B cell (primary cell): ENCODE data around the gene SLC7A9.

Source experiments
- EZH2 ChIP-seq: IDR thresholded peaks from 2 replicates; pipeline ENCODE4 v1.6.1; 2012; ENCODE audit warnings: borderline replicate concordance, low read depth, mild to moderate bottlenecking, moderate library complexity, low read length; ENCODE audit not compliant: insufficient read depth, poor library complexity, severe bottlenecking
- TF ChIP-seq, protein P1 (sequence below): fragments of 200-600 bp; IDR thresholded peaks from one replicate; pipeline ENCODE4 v1.8.0; 2022; ENCODE audit warnings: antibody characterized with exemption, mild to moderate bottlenecking

DNA sequence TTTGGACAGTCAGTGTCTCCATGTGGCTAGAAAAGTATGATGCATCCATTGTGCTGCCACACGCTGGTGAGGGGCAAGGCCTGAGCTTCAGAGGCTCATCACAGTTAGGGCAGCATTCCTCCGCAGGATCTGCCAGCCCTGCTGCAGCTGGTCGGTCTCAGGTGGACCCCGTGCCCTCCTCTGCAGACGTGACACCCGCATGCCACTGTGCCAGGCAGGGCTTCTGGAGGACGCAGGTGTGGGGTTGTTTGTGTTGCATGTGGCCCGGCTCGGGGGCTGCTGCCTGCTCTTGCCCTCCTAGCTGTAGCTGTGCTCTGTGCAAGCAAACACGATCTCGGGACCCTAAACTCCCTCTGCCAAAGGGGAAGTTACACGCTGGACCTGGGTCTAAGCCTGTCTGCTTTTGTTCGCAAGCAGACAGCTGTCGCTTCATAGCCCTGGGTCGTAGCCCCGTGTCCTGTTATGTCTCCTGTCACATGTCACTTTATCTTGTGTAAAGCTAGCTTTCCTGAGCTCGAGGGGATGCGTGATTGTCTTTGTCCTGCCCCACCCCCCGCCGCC lies 45.3 kb downstream of the SLC7A9 start:
- TF ChIP-seq, protein P1, sequence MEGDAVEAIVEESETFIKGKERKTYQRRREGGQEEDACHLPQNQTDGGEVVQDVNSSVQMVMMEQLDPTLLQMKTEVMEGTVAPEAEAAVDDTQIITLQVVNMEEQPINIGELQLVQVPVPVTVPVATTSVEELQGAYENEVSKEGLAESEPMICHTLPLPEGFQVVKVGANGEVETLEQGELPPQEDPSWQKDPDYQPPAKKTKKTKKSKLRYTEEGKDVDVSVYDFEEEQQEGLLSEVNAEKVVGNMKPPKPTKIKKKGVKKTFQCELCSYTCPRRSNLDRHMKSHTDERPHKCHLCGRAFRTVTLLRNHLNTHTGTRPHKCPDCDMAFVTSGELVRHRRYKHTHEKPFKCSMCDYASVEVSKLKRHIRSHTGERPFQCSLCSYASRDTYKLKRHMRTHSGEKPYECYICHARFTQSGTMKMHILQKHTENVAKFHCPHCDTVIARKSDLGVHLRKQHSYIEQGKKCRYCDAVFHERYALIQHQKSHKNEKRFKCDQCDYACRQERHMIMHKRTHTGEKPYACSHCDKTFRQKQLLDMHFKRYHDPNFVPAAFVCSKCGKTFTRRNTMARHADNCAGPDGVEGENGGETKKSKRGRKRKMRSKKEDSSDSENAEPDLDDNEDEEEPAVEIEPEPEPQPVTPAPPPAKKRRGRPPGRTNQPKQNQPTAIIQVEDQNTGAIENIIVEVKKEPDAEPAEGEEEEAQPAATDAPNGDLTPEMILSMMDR: no peak
- TF ChIP-seq EZH2: no peak
